H9 (cell line): ENCODE data around the gene SLX4IP. TPM values are rescaled to one million over a fixed set of nuclear protein-coding genes. Genes with fewer than 3 reads are reported as not detected.

Experiments used
- DNase-seq: peaks from one replicate; pipeline ENCODE4 v3.0.0-alpha.2; 2017
- H2AFZ ChIP-seq: one replicate; pipeline ENCODE4 v1.6.1; 2013; ENCODE audit warnings: mild to moderate bottlenecking, low read length, control low read depth, moderate library complexity
- H2AK5ac ChIP-seq: 2 replicates; pipeline ENCODE4 v1.6.1; 2013; ENCODE audit warnings: low read length, control low read depth, mixed read lengths; ENCODE audit not compliant: insufficient read length
- H2BK120ac ChIP-seq: one replicate; pipeline ENCODE4 v1.6.1; 2013; ENCODE audit warnings: low read depth, mild to moderate bottlenecking, low read length, control low read depth, inconsistent platforms; ENCODE audit not compliant: poor library complexity, severe bottlenecking
- H2BK12ac ChIP-seq: 2 replicates; pipeline ENCODE4 v1.6.1; 2013; ENCODE audit warnings: low read length, control low read depth, mixed read lengths, low read depth; ENCODE audit not compliant: insufficient read length
- H2BK15ac ChIP-seq: 2 replicates; pipeline ENCODE4 v1.6.1; 2013; ENCODE audit warnings: low read depth, low read length, control low read depth
- H2BK20ac ChIP-seq: one replicate; pipeline ENCODE4 v1.6.1; 2013; ENCODE audit warnings: low read depth, mild to moderate bottlenecking, low read length, control low read depth, inconsistent platforms; ENCODE audit not compliant: poor library complexity, severe bottlenecking
- H2BK5ac ChIP-seq: 2 replicates; pipeline ENCODE4 v1.6.1; 2013; ENCODE audit warnings: low read length, control low read depth, mixed read lengths; ENCODE audit not compliant: insufficient read length
- H3K14ac ChIP-seq: 2 replicates; pipeline ENCODE4 v1.6.1; 2013; ENCODE audit warnings: low read length, control low read depth; ENCODE audit not compliant: insufficient read depth
- H3K18ac ChIP-seq: 2 replicates; pipeline ENCODE4 v1.6.1; 2013; ENCODE audit warnings: low read depth, mild to moderate bottlenecking, mixed read lengths, low read length, control low read depth; ENCODE audit not compliant: insufficient read length
- H3K23ac ChIP-seq: 2 replicates; pipeline ENCODE4 v1.6.1; 2013; ENCODE audit warnings: low read length, control low read depth, mixed read lengths, low read depth; ENCODE audit not compliant: insufficient read length
- H3K23me2 ChIP-seq: 2 replicates; pipeline ENCODE4 v1.6.1; 2013; ENCODE audit warnings: low read depth, mild to moderate bottlenecking, mixed read lengths, low read length, control low read depth; ENCODE audit not compliant: insufficient read length, poor library complexity, severe bottlenecking
- H3K27ac ChIP-seq: 2 replicates; pipeline ENCODE4 v1.5.1; 2013; ENCODE audit warnings: low read length, control low read depth, mixed read lengths, low read depth; ENCODE audit not compliant: insufficient read length
- H3K27me3 ChIP-seq: 2 replicates; pipeline ENCODE4 v1.6.1; 2013; ENCODE audit warnings: low read length, control low read depth, inconsistent platforms; ENCODE audit not compliant: insufficient read depth
- H3K4ac ChIP-seq: 2 replicates; pipeline ENCODE4 v1.6.1; 2013; ENCODE audit warnings: low read depth, mild to moderate bottlenecking, control low read depth, inconsistent platforms, low read length, moderate library complexity
- H3K4me1 ChIP-seq: 2 replicates; pipeline ENCODE4 v1.6.1; 2013; ENCODE audit warnings: low read length, control low read depth, inconsistent platforms; ENCODE audit not compliant: insufficient read depth
- H3K4me2 ChIP-seq: 2 replicates; pipeline ENCODE4 v1.6.1; 2013; ENCODE audit warnings: low read length, control low read depth, mixed read lengths; ENCODE audit not compliant: insufficient read length, insufficient read depth
- H3K56ac ChIP-seq: 2 replicates; pipeline ENCODE4 v1.6.1; 2013; ENCODE audit warnings: low read depth, mild to moderate bottlenecking, mixed read lengths, low read length, control low read depth; ENCODE audit not compliant: insufficient read length
- H3K79me1 ChIP-seq: 2 replicates; pipeline ENCODE4 v1.6.1; 2013; ENCODE audit warnings: low read depth, mild to moderate bottlenecking, moderate library complexity, low read length, control low read depth, inconsistent platforms; ENCODE audit not compliant: insufficient read depth, poor library complexity, severe bottlenecking
- H3K79me2 ChIP-seq: 2 replicates; pipeline ENCODE4 v1.6.1; 2013; ENCODE audit warnings: low read length, control low read depth, inconsistent platforms; ENCODE audit not compliant: insufficient read depth
- H3K9ac ChIP-seq: 2 replicates; pipeline ENCODE4 v1.6.1; 2013; ENCODE audit warnings: low read length, control low read depth, mixed read lengths; ENCODE audit not compliant: insufficient read length; ENCODE audit errors: extremely low read depth
- H3K9me3 ChIP-seq: one replicate; pipeline ENCODE4 v1.6.1; 2013; ENCODE audit warnings: low read depth, low read length, inconsistent platforms; ENCODE audit not compliant: control insufficient read depth
- H3T11ph ChIP-seq: one replicate; pipeline ENCODE4 v1.6.1; 2013; ENCODE audit warnings: mild to moderate bottlenecking, low read length, control low read depth, inconsistent platforms
- H4K20me1 ChIP-seq: one replicate; pipeline ENCODE4 v1.6.1; 2013; ENCODE audit not compliant: control insufficient read depth, insufficient read length, insufficient read depth
- H4K5ac ChIP-seq: 2 replicates; pipeline ENCODE4 v1.6.1; 2013; ENCODE audit warnings: low read depth, mild to moderate bottlenecking, mixed read lengths, low read length, control low read depth; ENCODE audit not compliant: insufficient read length
- H4K8ac ChIP-seq: replicated peaks from 2 replicates; pipeline ENCODE4 v1.6.1; 2013; ENCODE audit warnings: low read length, control low read depth, mixed read lengths, low read depth; ENCODE audit not compliant: insufficient read length
- H4K91ac ChIP-seq: 2 replicates; pipeline ENCODE4 v1.6.1; 2013; ENCODE audit warnings: low read depth, mild to moderate bottlenecking, moderate library complexity, mixed read lengths, low read length, control low read depth; ENCODE audit not compliant: insufficient read length
- H3K27ac Mint-ChIP-seq, 3 experiments: 2 replicates in 2 of 3; 3 replicates in 1 of 3; pipeline ENCODE4 v1.8.0; 2020 to 2021; ENCODE audit warnings: mixed read lengths in 3 of 3, mild to moderate bottlenecking in 1 of 3, moderate library complexity in 1 of 3
- H3K27me3 Mint-ChIP-seq: 2 replicates; pipeline ENCODE4 v1.8.0; 2021; ENCODE audit warnings: low read depth, mild to moderate bottlenecking, moderate library complexity, mixed read lengths
- H3K36me3 Mint-ChIP-seq, 3 experiments: 2 replicates in 2 of 3; 3 replicates in 1 of 3; pipeline ENCODE4 v1.8.0; 2020 to 2021; ENCODE audit warnings: low read depth in 3 of 3, mixed read lengths in 3 of 3; ENCODE audit not compliant: insufficient read depth in 1 of 3
- H3K4me1 Mint-ChIP-seq, 2 experiments: 2 replicates each; pipeline ENCODE4 v1.8.0; 2020; ENCODE audit warnings: mixed read lengths in 2 of 2
- H3K4me3 Mint-ChIP-seq, 2 experiments: 2 replicates in 1 of 2; 3 replicates in 1 of 2; pipeline ENCODE4 v1.8.0; 2020 to 2021; ENCODE audit warnings: mild to moderate bottlenecking in 2 of 2, mixed read lengths in 2 of 2, moderate library complexity in 1 of 2
- H3K9me3 Mint-ChIP-seq, 2 experiments: 2 replicates in 1 of 2; 3 replicates in 1 of 2; pipeline ENCODE4 v1.8.0; 2020; ENCODE audit warnings: mild to moderate bottlenecking in 2 of 2, mixed read lengths in 2 of 2, moderate library complexity in 1 of 2
- CTCF ChIP-seq: fragments of 200-600 bp; sonication (generic); conservative IDR thresholded peaks from 3 replicates; pipeline ENCODE4 v1.8.0; 2021; ENCODE audit warnings: antibody characterized with exemption, mild to moderate bottlenecking
- WGBS: extraction: QIAGEN DNeasy Blood & Tissue Kit; methylation state at CpG from one replicate; pipeline ENCODE4 v1.1.7; 2013; ENCODE audit warnings: missing lambda C conversion rate, low lambda C conversion rate, mixed read lengths; ENCODE audit not compliant: insufficient read length; ENCODE audit errors: extremely low coverage; 5-methylcytosine and 5-hydroxymethylcytosine counted together
- total RNA-seq: library from RNA; stranded (reverse); gene quantifications from 2 replicates; pipeline ENCODE4 v1.2.1, GENCODE V29; 2021

Gene SLX4IP
- total RNA-seq, 1 experiment from 2014 or later: 7.9 TPM

GRCh38 chr20:10621149-10621548, 186.0 kb downstream of the SLX4IP start:
- no peak overlapping the region for H3K56ac ChIP-seq
- no peak overlapping the region for H2BK15ac ChIP-seq
- Mint-ChIP-seq H3K36me3 (peaks cover 2 to 9% (median 5%) of the 10 kb centered on the region in 3 experiments; a peak in 6 of 7 replicates), H3K4me1 (peaks cover 37 to 38% of the 10 kb centered on the region in 2 experiments), H3K27ac (no peak overlapping the region), H3K27me3 (peaks cover 4% of the 10 kb centered on the region; the same call in 1 of the 2 replicates), H3K9me3 (no peaks in the 10 kb centered on the region), H3K4me3 (no peak overlapping the region)
- no peak overlapping the region for H3K4ac ChIP-seq
- H3K27ac ChIP-seq: no peak overlapping the region
- WGBS: no CpG with 5 or more reads among the region's 3 CpGs
- H3K9ac ChIP-seq: no peak overlapping the region
- no peak overlapping the region for H2AK5ac ChIP-seq
- no peak overlapping the region for H4K91ac ChIP-seq
- H4K8ac ChIP-seq: no peak overlapping the region
- H3K9me3 ChIP-seq: no peaks in the 10 kb centered on the region
- no peak overlapping the region for H3K4me2 ChIP-seq
- no peaks in the 10 kb centered on the region for H3K79me2 ChIP-seq
- H4K20me1 ChIP-seq: no peaks in the 10 kb centered on the region
- H3K23me2 ChIP-seq: no peaks in the 10 kb centered on the region
- H3K18ac ChIP-seq: no peak overlapping the region
- H3K14ac ChIP-seq: no peak overlapping the region
- H2BK120ac ChIP-seq: no peak overlapping the region
- H3K23ac ChIP-seq: no peak overlapping the region
- H3K79me1 ChIP-seq: no peaks in the 10 kb centered on the region
- H2BK20ac ChIP-seq: no peak overlapping the region
- H3T11ph ChIP-seq: no peak overlapping the region
- H2BK12ac ChIP-seq: no peak overlapping the region
- H3K27me3 ChIP-seq: no peaks in the 10 kb centered on the region
- H4K5ac ChIP-seq: no peak overlapping the region
- DNase-seq: no peak
- no peak for TF ChIP-seq CTCF
- H3K4me1 ChIP-seq: peaks cover 2% of the 10 kb centered on the region; the same call in 1 of the 2 replicates
- no peak overlapping the region for H2BK5ac ChIP-seq
- no peak overlapping the region for H2AFZ ChIP-seq
